ENCODE measurements around the gene IZUMO4.

IZUMO4 gene

GRCh38 chr19:2099937-2100718, 3.4 kb downstream of the IZUMO4 start:
- no peak overlapping the region for H3K27ac ChIP-seq
- no peak for TF ChIP-seq CTCF (conservative IDR thresholded peaks at IDR 0.05)

- no peak for TF ChIP-seq CTCF (conservative IDR thresholded peaks at IDR 0.05)
- no peak overlapping the region for H3K27ac ChIP-seq
Measured at GRCh38 chr19:2100719-2101061, 4.0 kb downstream of the IZUMO4 start.

GRCh38 chr19:2101417-2102335, 5.0 kb downstream of the IZUMO4 start:
- TF ChIP-seq CTCF (conservative IDR thresholded peaks at IDR 0.05), result no peak
- no peak overlapping the region for H3K27ac ChIP-seq

DNA sequence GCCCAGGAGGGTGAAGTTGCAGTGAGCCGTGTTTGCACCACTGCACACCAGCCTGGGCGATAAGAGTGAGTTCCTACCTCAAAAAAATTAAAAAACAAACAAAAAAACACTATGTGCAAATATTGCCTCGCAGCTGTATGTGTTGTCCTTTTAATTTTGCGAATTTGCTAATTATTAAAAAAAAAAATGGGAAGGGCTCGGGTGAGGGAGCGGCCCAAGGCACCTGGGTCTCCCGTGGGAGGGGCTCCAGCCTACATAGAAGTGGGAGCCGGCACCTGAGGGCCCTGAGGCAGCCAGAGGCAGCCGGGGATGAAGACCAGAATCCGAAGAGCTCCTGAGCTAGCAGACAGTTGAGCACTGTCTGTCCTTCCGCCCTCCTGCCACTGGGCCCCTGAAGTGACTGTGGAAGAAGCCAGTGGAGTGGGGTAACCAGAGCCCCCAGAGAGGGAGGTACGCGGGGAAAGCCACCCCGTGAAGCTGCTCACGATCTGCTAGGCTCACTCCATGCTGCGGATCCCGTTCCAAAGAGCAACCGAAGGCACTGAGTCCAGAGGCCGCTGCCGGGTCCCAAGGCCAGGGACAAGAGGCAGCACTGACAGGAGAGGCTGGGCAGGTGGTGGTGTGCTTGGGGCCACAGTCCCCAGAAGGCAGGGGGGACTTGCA, 6.5 kb downstream of the IZUMO4 start:
- no peak overlapping the region for H3K27ac ChIP-seq

GRCh38 chr19:2108251-2109016, 11.7 kb downstream of the IZUMO4 start:
- TF ChIP-seq CTCF (conservative IDR thresholded peaks at IDR 0.05), result no peak
- no peak overlapping the region for H3K27ac ChIP-seq

More for the DNA sequence above, 6.5 kb downstream of the IZUMO4 start:
- no peak for TF ChIP-seq CTCF (conservative IDR thresholded peaks at IDR 0.05)

DNA sequence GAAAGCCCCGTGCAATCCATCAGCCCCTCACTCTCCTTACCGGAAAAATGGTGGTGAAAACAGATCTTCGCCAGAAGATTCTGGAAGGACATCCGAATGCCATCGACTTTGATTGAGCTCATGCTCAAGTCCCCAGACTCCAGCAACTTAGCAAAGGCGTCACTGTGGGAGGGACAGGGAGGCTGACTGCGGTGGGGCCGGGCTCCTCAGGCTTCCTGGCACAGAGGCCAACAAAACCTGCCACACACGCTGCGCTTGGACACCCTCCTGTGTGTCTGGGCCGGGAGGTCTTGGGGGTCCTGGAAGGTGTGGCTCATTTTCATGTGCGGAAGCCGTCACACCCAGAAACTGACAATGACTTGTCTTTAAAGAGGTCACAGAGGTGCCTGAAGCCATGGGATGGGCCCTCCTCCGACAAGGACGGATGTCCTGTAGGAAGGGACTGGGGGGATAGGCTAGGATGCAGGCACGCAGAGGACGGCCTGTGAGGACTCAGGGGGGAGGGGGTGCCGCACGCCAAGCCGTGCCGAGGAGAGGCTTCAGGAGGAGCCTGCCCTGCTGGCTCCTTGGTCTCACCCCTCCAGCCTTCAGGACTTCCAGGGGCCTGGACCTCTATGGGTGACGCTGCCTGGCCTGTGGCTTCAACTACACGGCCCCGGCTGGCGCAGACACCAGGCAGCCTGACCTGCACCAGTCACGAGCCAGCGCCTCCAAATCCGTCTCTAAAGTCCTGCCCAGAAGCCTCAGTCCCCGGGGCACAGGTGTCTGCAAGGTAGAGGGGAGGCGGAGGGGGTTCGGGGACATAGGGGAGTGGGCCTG, 12.5 kb downstream of the IZUMO4 start:
- TF ChIP-seq CTCF (conservative IDR thresholded peaks at IDR 0.05), result no peak
- H3K27ac ChIP-seq, result no peak overlapping the region
